ENCODE measurements around the gene LZTR1. TPM values are rescaled to one million over a fixed set of nuclear protein-coding genes. Genes with fewer than 3 reads are reported as not detected.
"Not testable (repeated sequence)": the region's sequence is repeated elsewhere in the genome, so short reads cannot be mapped to it uniquely, and the experiment has no call there.

Gene LZTR1
- total RNA-seq: 24.7 TPM
- long read RNA-seq, full-length matches to known transcripts: 14 of 48 reads
- long read RNA-seq, partial matches to known transcripts: 13 of 48 reads
- long read RNA-seq, other reads (novel, unspliced or antisense): 21 of 48 reads

- peak; percentile 89 for DNase-seq
- intact Hi-C loops (cut with DNase I): no loop called here
- ATAC-seq (ENCODE audit: poor library complexity): peak; percentile 98
These were observed at the start of gene LZTR1 for GRCh38 chr22:20981787-20982562. LZTR1 (plus strand) TSS chr22:20982297; CDS start chr22:20982372, 75 bp downstream.

- no peak for ATAC-seq (ENCODE audit: poor library complexity)
- intact Hi-C loops (cut with DNase I): no loop called here
- DNase-seq: no peak
These were observed 48.2 kb upstream of the LZTR1 start for GRCh38 chr22:20933910-20934309.

GRCh38 chr22:20935049-20935448, 47.0 kb upstream of the LZTR1 start:
- ATAC-seq (ENCODE audit: poor library complexity); intact Hi-C loops (cut with DNase I); DNase-seq: not testable (repeated sequence)

GRCh38 chr22:20935780-20936539, 46.1 kb upstream of the LZTR1 start:
- intact Hi-C loops (cut with DNase I); ATAC-seq (ENCODE audit: poor library complexity); DNase-seq: not testable (repeated sequence)

GRCh38 chr22:20937031-20937793, 44.9 kb upstream of the LZTR1 start:
- ATAC-seq (ENCODE audit: poor library complexity) (peak; percentile 51), DNase-seq (no peak)
- intact Hi-C loops (cut with DNase I): no loop called here

GRCh38 chr22:20937794-20938671, 44.1 kb upstream of the LZTR1 start:
- intact Hi-C loops (cut with DNase I): no loop called here
- DNase-seq (no peak), ATAC-seq (ENCODE audit: poor library complexity) (no peak)

- DNase-seq; intact Hi-C loops (cut with DNase I); ATAC-seq (ENCODE audit: poor library complexity): not testable (repeated sequence)
These were observed 42.5 kb upstream of the LZTR1 start for GRCh38 chr22:20939457-20940185.

GRCh38 chr22:20940186-20940651, 41.9 kb upstream of the LZTR1 start:
- intact Hi-C loops (cut with DNase I): no loop called here
- no peak for ATAC-seq (ENCODE audit: poor library complexity)
- no peak for DNase-seq

GRCh38 chr22:20940904-20941385, 41.2 kb upstream of the LZTR1 start:
- DNase-seq: no peak
- no peak for ATAC-seq (ENCODE audit: poor library complexity)
- intact Hi-C loops (cut with DNase I): no loop called here

GRCh38 chr22:20942203-20942902, 39.7 kb upstream of the LZTR1 start:
- intact Hi-C loops (cut with DNase I); ATAC-seq (ENCODE audit: poor library complexity); DNase-seq: not testable (repeated sequence)

- ATAC-seq (ENCODE audit: poor library complexity): no peak
- no peak for DNase-seq
- intact Hi-C loops (cut with DNase I): no loop called here
These were observed 38.8 kb upstream of the LZTR1 start for GRCh38 chr22:20943104-20943933.

GRCh38 chr22:20944042-20944441, 38.1 kb upstream of the LZTR1 start:
- no peak for DNase-seq
- ATAC-seq (ENCODE audit: poor library complexity): no peak
- intact Hi-C loops (cut with DNase I): no loop called here

GRCh38 chr22:20945578-20945934, 36.5 kb upstream of the LZTR1 start:
- no peak for DNase-seq
- ATAC-seq (ENCODE audit: poor library complexity): peak; percentile 19
- intact Hi-C loops (cut with DNase I): no loop called here

GRCh38 chr22:20946080-20946986, 35.8 kb upstream of the LZTR1 start:
- ATAC-seq (ENCODE audit: poor library complexity): peak; percentile 65
- DNase-seq: no peak
- intact Hi-C loops (cut with DNase I): no loop called here

GRCh38 chr22:20946991-20947390, 35.1 kb upstream of the LZTR1 start:
- ATAC-seq (ENCODE audit: poor library complexity) (no peak), DNase-seq (no peak)
- intact Hi-C loops (cut with DNase I): no loop called here
